Limb (tissue), 2 donors: ENCODE measurements around the gene MGMT.

Experiments
- DNase-seq, 2 donors: peaks; one replicate each; pipeline ENCODE4 v3.0.0-alpha.2; 2016; ENCODE audit errors: extremely low spot score in 2 of 2

MGMT gene

GRCh38 chr10:129790715-129791446 lies 323.8 kb downstream of the MGMT start:
- no peak for DNase-seq

- DNase-seq = peak in 1 of 2 donors; percentile 38
Measured at GRCh38 chr10:129792141-129792540, 325.1 kb downstream of the MGMT start.

- no peak for DNase-seq
Measured at GRCh38 chr10:129792864-129793263, 325.8 kb downstream of the MGMT start.

GRCh38 chr10:129793479-129793878 lies 326.4 kb downstream of the MGMT start:
- DNase-seq = no peak

- no peak for DNase-seq
Measured at GRCh38 chr10:129793996-129794395, 327.0 kb downstream of the MGMT start.

GRCh38 chr10:129796710-129797420 lies 329.8 kb downstream of the MGMT start:
- DNase-seq = no peak

- DNase-seq = no peak
Measured at GRCh38 chr10:129799942-129800341, 332.9 kb downstream of the MGMT start.

GRCh38 chr10:129800796-129801340 lies 333.8 kb downstream of the MGMT start:
- DNase-seq = no peak

- no peak for DNase-seq
Measured at GRCh38 chr10:129807211-129807610, 340.2 kb downstream of the MGMT start.

GRCh38 chr10:129808092-129808983 lies 341.3 kb downstream of the MGMT start:
- no peak for DNase-seq

GRCh38 chr10:129809431-129809830 lies 342.4 kb downstream of the MGMT start:
- DNase-seq = no peak

GRCh38 chr10:129809841-129810240 lies 342.8 kb downstream of the MGMT start:
- no peak for DNase-seq

- DNase-seq = no peak
Measured at GRCh38 chr10:129811208-129811607, 344.2 kb downstream of the MGMT start.

- no peak for DNase-seq
Measured at GRCh38 chr10:129812398-129812797, 345.4 kb downstream of the MGMT start.

- no peak for DNase-seq
Measured at GRCh38 chr10:129814681-129815646, 347.9 kb downstream of the MGMT start.

GRCh38 chr10:129815898-129816655 lies 349.0 kb downstream of the MGMT start:
- DNase-seq = no peak

GRCh38 chr10:129816656-129817045 lies 349.6 kb downstream of the MGMT start:
- DNase-seq = no peak
